Thoracic aorta (tissue), 2 donors: ENCODE results near the gene FLAD1. TPM values are rescaled to one million over a fixed set of nuclear protein-coding genes. Genes with fewer than 3 reads are reported as not detected.

ENCODE experiments used
- ATAC-seq: fragments of 150-250 bp; one replicate; pipeline ENCODE4 v1.8.0; 2017; ENCODE audit warnings: low read depth; ENCODE audit not compliant: insufficient number of reproducible peaks, low FRiP score
- DNase-seq: peaks from one replicate; pipeline ENCODE4 v3.0.0-alpha.2; 2020; ENCODE audit warnings: low spot score
- H3K27ac ChIP-seq, 2 donors: fragments of 200-600 bp; sonication (generic); 1 replicate in 1 of 2; 2 replicates in 1 of 2; pipeline ENCODE4 v1.5.1; 2016; ENCODE audit warnings: mild to moderate bottlenecking in 2 of 2, moderate library complexity in 2 of 2
- H3K27me3 ChIP-seq: fragments of 200-600 bp; sonication (generic); replicated peaks from 2 replicates; pipeline ENCODE4 v1.6.0; 2016; ENCODE audit warnings: mild to moderate bottlenecking; ENCODE audit not compliant: insufficient read depth
- H3K36me3 ChIP-seq: fragments of 200-600 bp; sonication (generic); one replicate; pipeline ENCODE4 v1.5.1; 2016
- H3K4me1 ChIP-seq, 2 donors: fragments of 200-600 bp; sonication (generic); 1 replicate in 1 of 2; 2 replicates in 1 of 2; pipeline versions ENCODE4 v1.5.1 to v1.6.0; 2016; ENCODE audit warnings: low read depth in 2 of 2, mild to moderate bottlenecking in 1 of 2; ENCODE audit not compliant: control insufficient read depth in 1 of 2
- H3K4me3 ChIP-seq: fragments of 200-600 bp; sonication (generic); 2 replicates; pipeline ENCODE4 v1.5.1; 2016; ENCODE audit warnings: mild to moderate bottlenecking
- H3K9me3 ChIP-seq: fragments of 200-600 bp; sonication (generic); 2 replicates; pipeline ENCODE4 v1.5.1; 2016
- total RNA-seq, 2 donors: library from RNA; depleted of rRNA; stranded (reverse); fragments of >200 nt; gene quantifications; one replicate each; pipeline versions ENCODE4 v1.1.0 to v1.2.3, GENCODE V29; 2016
- TF ChIP-seq, protein P1 (sequence below): fragments of 200-600 bp; sonication (generic); IDR thresholded peaks from one replicate; pipeline ENCODE4 v1.5.1; 2019; ENCODE audit warnings: antibody characterized with exemption

Gene FLAD1
- total RNA-seq, 2 donors from 2014 or later, result 23.8 to 27.2 TPM

- no peaks in the 10 kb centered on the region for H3K9me3 ChIP-seq
- ATAC-seq (no peak), DNase-seq (no peak)
- H3K4me1 ChIP-seq, result peaks cover 60 to 71% of the 10 kb centered on the region in 2 donors
- H3K27me3 ChIP-seq, result no peaks in the 10 kb centered on the region
- H3K4me3 ChIP-seq, result peak overlapping the region; percentile 53
- peaks cover 3% of the 10 kb centered on the region for H3K36me3 ChIP-seq
- TF ChIP-seq, protein P1, sequence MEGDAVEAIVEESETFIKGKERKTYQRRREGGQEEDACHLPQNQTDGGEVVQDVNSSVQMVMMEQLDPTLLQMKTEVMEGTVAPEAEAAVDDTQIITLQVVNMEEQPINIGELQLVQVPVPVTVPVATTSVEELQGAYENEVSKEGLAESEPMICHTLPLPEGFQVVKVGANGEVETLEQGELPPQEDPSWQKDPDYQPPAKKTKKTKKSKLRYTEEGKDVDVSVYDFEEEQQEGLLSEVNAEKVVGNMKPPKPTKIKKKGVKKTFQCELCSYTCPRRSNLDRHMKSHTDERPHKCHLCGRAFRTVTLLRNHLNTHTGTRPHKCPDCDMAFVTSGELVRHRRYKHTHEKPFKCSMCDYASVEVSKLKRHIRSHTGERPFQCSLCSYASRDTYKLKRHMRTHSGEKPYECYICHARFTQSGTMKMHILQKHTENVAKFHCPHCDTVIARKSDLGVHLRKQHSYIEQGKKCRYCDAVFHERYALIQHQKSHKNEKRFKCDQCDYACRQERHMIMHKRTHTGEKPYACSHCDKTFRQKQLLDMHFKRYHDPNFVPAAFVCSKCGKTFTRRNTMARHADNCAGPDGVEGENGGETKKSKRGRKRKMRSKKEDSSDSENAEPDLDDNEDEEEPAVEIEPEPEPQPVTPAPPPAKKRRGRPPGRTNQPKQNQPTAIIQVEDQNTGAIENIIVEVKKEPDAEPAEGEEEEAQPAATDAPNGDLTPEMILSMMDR, result no peak
- H3K27ac ChIP-seq, result no peak overlapping the region
These were observed 26.1 kb downstream of the FLAD1 start for GRCh38 chr1:155009221-155009711.

DNA sequence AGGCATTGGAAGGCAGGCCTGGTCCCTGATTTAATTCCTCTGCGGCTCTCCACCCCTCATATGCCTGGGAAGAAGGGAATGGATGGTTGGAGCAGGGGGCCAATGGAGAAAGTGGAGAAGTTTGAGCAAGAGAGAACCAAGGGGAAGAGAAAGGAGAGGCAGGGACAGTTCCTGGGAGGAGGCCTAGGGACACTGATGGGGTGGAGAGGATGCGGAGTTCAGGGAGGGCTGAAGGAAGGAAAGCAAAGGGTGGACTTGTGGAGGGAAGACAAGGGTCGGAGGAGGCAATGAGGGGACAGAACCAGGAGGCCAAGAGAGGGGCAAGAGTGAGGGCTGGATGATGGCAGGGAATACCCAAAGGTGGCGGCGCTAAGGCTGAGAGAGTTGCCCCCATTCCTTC, 26.6 kb downstream of the FLAD1 start:
- Histone ChIP-seq H3K9me3 (no peaks in the 10 kb centered on the region), H3K4me1 (peaks cover 55 to 67% of the 10 kb centered on the region in 2 donors), H3K36me3 (peaks cover 3% of the 10 kb centered on the region), H3K27me3 (no peaks in the 10 kb centered on the region), H3K4me3 (peak overlapping the region; percentile 11), H3K27ac (no peak overlapping the region)
- TF ChIP-seq, protein P1, result no peak
- DNase-seq (no peak), ATAC-seq (no peak)

DNA sequence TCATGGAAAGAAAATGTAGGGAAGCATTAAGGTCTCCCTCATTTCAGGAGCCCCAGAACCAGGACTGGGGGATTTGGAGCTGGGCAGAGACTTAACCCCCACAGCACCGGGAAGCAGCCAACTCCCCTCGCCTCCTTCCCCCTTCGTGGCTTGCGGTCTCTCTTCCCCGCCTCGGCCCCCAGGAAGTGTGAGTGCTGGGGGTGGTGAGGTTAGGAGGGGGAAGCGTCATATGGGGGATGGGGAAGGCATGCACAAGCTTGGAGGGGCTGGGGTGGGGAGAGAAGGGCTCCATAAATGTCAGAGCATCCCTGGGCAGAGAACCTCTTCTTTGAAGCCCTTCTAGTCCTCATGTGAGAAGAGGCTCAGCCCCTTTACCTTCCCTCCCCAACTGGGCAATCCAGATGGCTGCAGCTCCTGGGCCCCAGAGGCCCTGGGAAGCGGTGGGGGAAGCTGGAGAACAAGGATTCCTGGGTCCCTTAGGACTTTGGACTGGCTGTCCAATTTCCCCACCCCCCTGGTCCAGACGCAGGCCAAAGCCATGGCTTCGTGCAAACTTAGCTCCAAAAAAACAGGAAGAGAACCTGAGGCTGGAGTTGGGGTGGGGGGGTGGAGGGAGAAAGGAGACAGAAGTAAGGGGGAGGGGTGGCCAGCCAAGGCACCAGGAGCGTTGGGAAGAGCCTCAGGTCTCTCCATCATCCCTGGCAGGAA, 27.2 kb downstream of the FLAD1 start:
- Histone ChIP-seq H3K4me1 (peaks cover 49 to 60% of the 10 kb centered on the region in 2 donors), H3K36me3 (peaks cover 3% of the 10 kb centered on the region), H3K4me3 (peak overlapping the region; percentile 11), H3K9me3 (no peaks in the 10 kb centered on the region), H3K27me3 (no peaks in the 10 kb centered on the region), H3K27ac (no peak overlapping the region)
- ATAC-seq (no peak), DNase-seq (no peak)
- TF ChIP-seq, protein P1, result no peak

- H3K27me3 ChIP-seq, result no peaks in the 10 kb centered on the region
- H3K4me1 ChIP-seq, result peaks cover 42 to 54% of the 10 kb centered on the region in 2 donors
- H3K4me3 ChIP-seq, result no peak overlapping the region
- DNase-seq (no peak), ATAC-seq (no peak)
- no peaks in the 10 kb centered on the region for H3K9me3 ChIP-seq
- H3K27ac ChIP-seq, result peak overlapping the region in 1 of 2 donors; percentile 49
- peaks cover 3% of the 10 kb centered on the region for H3K36me3 ChIP-seq
- TF ChIP-seq, protein P1, result no peak
These were observed 27.9 kb downstream of the FLAD1 start for GRCh38 chr1:155011004-155011416.

DNA sequence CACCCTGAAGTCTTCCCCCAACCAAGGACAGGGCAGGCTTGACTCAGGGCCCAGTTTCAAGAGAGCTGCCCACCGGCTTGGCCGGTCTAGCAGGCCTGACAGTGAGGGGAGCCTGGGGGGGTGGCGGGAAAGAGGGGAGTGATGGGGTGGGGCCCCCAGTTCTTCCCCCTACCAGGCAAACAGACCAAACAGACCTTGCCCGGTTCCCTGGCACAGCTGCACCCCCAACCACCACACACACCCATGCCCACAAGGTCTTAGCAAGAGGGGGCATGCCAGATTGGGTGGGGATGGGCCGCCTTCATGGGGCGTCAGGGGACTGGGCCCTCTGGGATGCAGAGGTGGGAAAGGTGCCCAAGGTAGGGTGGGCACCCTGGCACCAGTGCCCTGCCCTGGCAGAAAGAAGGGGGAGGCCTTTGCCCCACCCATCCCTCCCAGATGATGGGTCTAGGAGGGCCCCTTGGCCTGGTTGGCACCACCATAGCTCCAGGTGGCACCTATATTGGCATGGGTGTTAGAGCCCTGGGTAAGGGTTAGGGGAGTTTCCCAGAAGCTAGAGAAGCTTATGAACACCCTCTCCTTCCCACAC, 28.4 kb downstream of the FLAD1 start:
- TF ChIP-seq, protein P1, result no peak
- H3K4me1 ChIP-seq, result peaks cover 37 to 49% of the 10 kb centered on the region in 2 donors
- H3K36me3 ChIP-seq, result peaks cover 3% of the 10 kb centered on the region
- ATAC-seq (no peak), DNase-seq (no peak)
- no peaks in the 10 kb centered on the region for H3K27me3 ChIP-seq
- peak overlapping the region in 1 of 2 donors; percentile 49 for H3K27ac ChIP-seq
- no peaks in the 10 kb centered on the region for H3K9me3 ChIP-seq
- H3K4me3 ChIP-seq, result no peak overlapping the region
